Measurements from ENCODE around the gene KCNA10.

KCNA10 gene

GRCh38 chr1:110494522-110495406, 24.2 kb downstream of the KCNA10 start:
- H3K4me3 ChIP-seq (ENCODE audit: low read depth in 1 of 2, low read length in 2 of 2), result no peak overlapping the region
- H3K9me3 ChIP-seq (ENCODE audit: low read length), result no peaks in the 10 kb centered on the region
- no peak overlapping the region for H3K9ac ChIP-seq (ENCODE audit: low read length)
- no peak overlapping the region for H3K27ac ChIP-seq (ENCODE audit: low read depth, low read length)
- no peaks in the 10 kb centered on the region for H3K36me3 ChIP-seq (ENCODE audit: insufficient read depth, low read length)
- H3K4me1 ChIP-seq (ENCODE audit: insufficient read depth, low read length), result no peaks in the 10 kb centered on the region
- no peaks in the 10 kb centered on the region for H3K27me3 ChIP-seq (ENCODE audit: control insufficient read depth in 1 of 2, insufficient read depth in 2 of 2, low read length in 2 of 2)

- H3K4me1 ChIP-seq (ENCODE audit: insufficient read depth, low read length), result no peaks in the 10 kb centered on the region
- H3K9me3 ChIP-seq (ENCODE audit: low read length), result no peaks in the 10 kb centered on the region
- no peak overlapping the region for H3K4me3 ChIP-seq (ENCODE audit: low read depth in 1 of 2, low read length in 2 of 2)
- no peaks in the 10 kb centered on the region for H3K27me3 ChIP-seq (ENCODE audit: control insufficient read depth in 1 of 2, insufficient read depth in 2 of 2, low read length in 2 of 2)
- no peak overlapping the region for H3K9ac ChIP-seq (ENCODE audit: low read length)
- no peaks in the 10 kb centered on the region for H3K36me3 ChIP-seq (ENCODE audit: insufficient read depth, low read length)
- H3K27ac ChIP-seq (ENCODE audit: low read depth, low read length), result no peak overlapping the region
These were observed 24.9 kb downstream of the KCNA10 start for GRCh38 chr1:110494036-110494435.

- Histone ChIP-seq H3K9me3 (ENCODE audit: low read length) (no peaks in the 10 kb centered on the region), H3K9ac (ENCODE audit: low read length) (no peak overlapping the region), H3K4me3 (ENCODE audit: low read depth in 1 of 2, low read length in 2 of 2) (no peak overlapping the region), H3K27ac (ENCODE audit: low read depth, low read length) (no peak overlapping the region), H3K4me1 (ENCODE audit: insufficient read depth, low read length) (no peaks in the 10 kb centered on the region), H3K27me3 (ENCODE audit: control insufficient read depth in 1 of 2, insufficient read depth in 2 of 2, low read length in 2 of 2) (no peaks in the 10 kb centered on the region), H3K36me3 (ENCODE audit: insufficient read depth, low read length) (no peaks in the 10 kb centered on the region)
These were observed 25.8 kb downstream of the KCNA10 start for GRCh38 chr1:110493059-110493699.

- Histone ChIP-seq H3K4me3 (ENCODE audit: low read depth in 1 of 2, low read length in 2 of 2) (no peak overlapping the region), H3K27ac (ENCODE audit: low read depth, low read length) (no peak overlapping the region), H3K9ac (ENCODE audit: low read length) (no peak overlapping the region), H3K27me3 (ENCODE audit: control insufficient read depth in 1 of 2, insufficient read depth in 2 of 2, low read length in 2 of 2) (no peaks in the 10 kb centered on the region), H3K36me3 (ENCODE audit: insufficient read depth, low read length) (no peaks in the 10 kb centered on the region), H3K4me1 (ENCODE audit: insufficient read depth, low read length) (no peaks in the 10 kb centered on the region), H3K9me3 (ENCODE audit: low read length) (no peaks in the 10 kb centered on the region)
These were observed 26.4 kb downstream of the KCNA10 start for GRCh38 chr1:110492573-110492972.

- Histone ChIP-seq H3K4me1 (ENCODE audit: insufficient read depth, low read length) (no peaks in the 10 kb centered on the region), H3K9ac (ENCODE audit: low read length) (no peak overlapping the region), H3K27ac (ENCODE audit: low read depth, low read length) (no peak overlapping the region), H3K4me3 (ENCODE audit: low read depth in 1 of 2, low read length in 2 of 2) (no peak overlapping the region), H3K36me3 (ENCODE audit: insufficient read depth, low read length) (no peaks in the 10 kb centered on the region), H3K9me3 (ENCODE audit: low read length) (no peaks in the 10 kb centered on the region), H3K27me3 (ENCODE audit: control insufficient read depth in 1 of 2, insufficient read depth in 2 of 2, low read length in 2 of 2) (no peaks in the 10 kb centered on the region)
These were observed 28.1 kb downstream of the KCNA10 start for GRCh38 chr1:110490791-110491451.

- Histone ChIP-seq H3K27me3 (ENCODE audit: control insufficient read depth in 1 of 2, insufficient read depth in 2 of 2, low read length in 2 of 2) (no peaks in the 10 kb centered on the region), H3K9ac (ENCODE audit: low read length) (no peak overlapping the region), H3K36me3 (ENCODE audit: insufficient read depth, low read length) (no peaks in the 10 kb centered on the region), H3K9me3 (ENCODE audit: low read length) (no peaks in the 10 kb centered on the region), H3K4me1 (ENCODE audit: insufficient read depth, low read length) (no peaks in the 10 kb centered on the region), H3K27ac (ENCODE audit: low read depth, low read length) (no peak overlapping the region), H3K4me3 (ENCODE audit: low read depth in 1 of 2, low read length in 2 of 2) (no peak overlapping the region)
These were observed 28.9 kb downstream of the KCNA10 start for GRCh38 chr1:110489973-110490542.

- no peak overlapping the region for H3K27ac ChIP-seq (ENCODE audit: low read depth, low read length)
- no peaks in the 10 kb centered on the region for H3K4me1 ChIP-seq (ENCODE audit: insufficient read depth, low read length)
- no peaks in the 10 kb centered on the region for H3K36me3 ChIP-seq (ENCODE audit: insufficient read depth, low read length)
- H3K4me3 ChIP-seq (ENCODE audit: low read depth in 1 of 2, low read length in 2 of 2), result no peak overlapping the region
- H3K9ac ChIP-seq (ENCODE audit: low read length), result no peak overlapping the region
- no peaks in the 10 kb centered on the region for H3K9me3 ChIP-seq (ENCODE audit: low read length)
- H3K27me3 ChIP-seq (ENCODE audit: control insufficient read depth in 1 of 2, insufficient read depth in 2 of 2, low read length in 2 of 2), result no peaks in the 10 kb centered on the region
These were observed 29.6 kb downstream of the KCNA10 start for GRCh38 chr1:110489406-110489805.

- H3K9ac ChIP-seq (ENCODE audit: low read length), result no peak overlapping the region
- no peaks in the 10 kb centered on the region for H3K9me3 ChIP-seq (ENCODE audit: low read length)
- no peaks in the 10 kb centered on the region for H3K4me1 ChIP-seq (ENCODE audit: insufficient read depth, low read length)
- no peak overlapping the region for H3K27ac ChIP-seq (ENCODE audit: low read depth, low read length)
- peaks cover 0 to 1% of the 10 kb centered on the region in 2 donors for H3K27me3 ChIP-seq (ENCODE audit: control insufficient read depth in 1 of 2, insufficient read depth in 2 of 2, low read length in 2 of 2)
- H3K36me3 ChIP-seq (ENCODE audit: insufficient read depth, low read length), result no peaks in the 10 kb centered on the region
- no peak overlapping the region for H3K4me3 ChIP-seq (ENCODE audit: low read depth in 1 of 2, low read length in 2 of 2)
These were observed 30.1 kb downstream of the KCNA10 start for GRCh38 chr1:110488867-110489266.

GRCh38 chr1:110488161-110488560, 30.8 kb downstream of the KCNA10 start:
- no peaks in the 10 kb centered on the region for H3K4me1 ChIP-seq (ENCODE audit: insufficient read depth, low read length)
- H3K4me3 ChIP-seq (ENCODE audit: low read depth in 1 of 2, low read length in 2 of 2), result no peak overlapping the region
- H3K36me3 ChIP-seq (ENCODE audit: insufficient read depth, low read length), result no peaks in the 10 kb centered on the region
- H3K27me3 ChIP-seq (ENCODE audit: control insufficient read depth in 1 of 2, insufficient read depth in 2 of 2, low read length in 2 of 2), result peaks cover 0 to 8% of the 10 kb centered on the region in 2 donors
- H3K27ac ChIP-seq (ENCODE audit: low read depth, low read length), result no peak overlapping the region
- H3K9me3 ChIP-seq (ENCODE audit: low read length), result no peaks in the 10 kb centered on the region
- H3K9ac ChIP-seq (ENCODE audit: low read length), result no peak overlapping the region

GRCh38 chr1:110487726-110488125, 31.2 kb downstream of the KCNA10 start:
- H3K27ac ChIP-seq (ENCODE audit: low read depth, low read length), result no peak overlapping the region
- H3K9ac ChIP-seq (ENCODE audit: low read length), result no peak overlapping the region
- H3K36me3 ChIP-seq (ENCODE audit: insufficient read depth, low read length), result no peaks in the 10 kb centered on the region
- no peaks in the 10 kb centered on the region for H3K9me3 ChIP-seq (ENCODE audit: low read length)
- H3K4me1 ChIP-seq (ENCODE audit: insufficient read depth, low read length), result no peaks in the 10 kb centered on the region
- peaks cover 0 to 10% of the 10 kb centered on the region in 2 donors for H3K27me3 ChIP-seq (ENCODE audit: control insufficient read depth in 1 of 2, insufficient read depth in 2 of 2, low read length in 2 of 2)
- H3K4me3 ChIP-seq (ENCODE audit: low read depth in 1 of 2, low read length in 2 of 2), result no peak overlapping the region

GRCh38 chr1:110485725-110486124, 33.2 kb downstream of the KCNA10 start:
- Histone ChIP-seq H3K36me3 (ENCODE audit: insufficient read depth, low read length) (no peaks in the 10 kb centered on the region), H3K27ac (ENCODE audit: low read depth, low read length) (no peak overlapping the region), H3K4me1 (ENCODE audit: insufficient read depth, low read length) (no peaks in the 10 kb centered on the region), H3K9ac (ENCODE audit: low read length) (no peak overlapping the region), H3K9me3 (ENCODE audit: low read length) (no peaks in the 10 kb centered on the region), H3K4me3 (ENCODE audit: low read depth in 1 of 2, low read length in 2 of 2) (no peak overlapping the region), H3K27me3 (ENCODE audit: control insufficient read depth in 1 of 2, insufficient read depth in 2 of 2, low read length in 2 of 2) (peaks cover 0 to 10% of the 10 kb centered on the region in 2 donors)
